SH-SY5Y (cell line): ENCODE results near the gene TNFRSF9.

ENCODE experiments used
- GATA2 ChIP-seq: IDR thresholded peaks from 2 replicates; pipeline ENCODE4 v1.6.1; 2011; ENCODE audit warnings: mild to moderate bottlenecking, low read depth, low read length
- GATA3 ChIP-seq: IDR thresholded peaks from 2 replicates; pipeline ENCODE4 v1.6.1; 2011; ENCODE audit warnings: low read depth, mild to moderate bottlenecking, low read length, moderate library complexity

Gene TNFRSF9

DNA sequence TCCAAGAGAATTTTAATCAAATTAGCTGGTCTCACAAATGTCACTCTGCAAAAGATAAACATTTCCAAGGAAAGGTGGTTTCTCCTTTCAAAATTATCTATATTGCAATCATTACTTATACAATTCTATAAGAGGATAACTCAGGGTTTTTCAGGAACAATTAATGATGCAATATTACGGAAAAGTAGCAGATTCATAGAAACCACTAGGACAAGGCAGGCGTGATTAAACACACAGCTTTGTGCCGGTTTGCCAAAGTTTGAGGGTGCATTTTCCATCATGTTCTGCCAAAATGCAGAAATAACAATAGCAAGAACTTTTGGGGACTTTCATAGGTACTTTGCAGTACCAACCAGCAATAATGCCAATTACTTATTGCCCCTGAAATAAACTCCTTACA, 605 bp downstream of the TNFRSF9 start:
- TF ChIP-seq GATA2 (no peak), GATA3 (no peak)

DNA sequence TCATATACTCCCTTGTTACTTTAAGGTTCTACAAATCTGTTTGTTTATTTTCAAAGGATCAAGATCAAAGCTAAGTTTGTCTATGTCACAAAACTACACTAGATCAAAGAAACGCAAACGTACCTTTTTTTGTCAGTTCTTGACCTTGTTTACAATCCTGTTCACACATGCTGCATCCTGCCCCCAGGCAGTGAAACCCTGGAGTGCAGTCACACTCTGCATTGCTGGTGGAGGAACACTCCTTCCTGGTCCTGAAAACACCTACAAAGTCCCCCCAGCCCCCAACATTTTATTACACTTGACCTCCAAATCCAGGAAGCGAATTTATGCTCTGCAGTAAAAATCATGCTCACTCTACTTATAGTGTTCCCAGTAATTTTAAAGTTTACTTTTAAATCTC, 2.6 kb downstream of the TNFRSF9 start:
- TF ChIP-seq GATA2 = no peak
- no peak for TF ChIP-seq GATA3

GRCh38 chr1:7932524-7933138, 8.0 kb downstream of the TNFRSF9 start:
- no peak for TF ChIP-seq GATA3
- no peak for TF ChIP-seq GATA2

- TF ChIP-seq GATA3 = no peak
- no peak for TF ChIP-seq GATA2
Measured at GRCh38 chr1:7931446-7931812, 9.2 kb downstream of the TNFRSF9 start.

- TF ChIP-seq GATA2 (no peak), GATA3 (no peak)
Measured at GRCh38 chr1:7930645-7931445, 9.8 kb downstream of the TNFRSF9 start.

GRCh38 chr1:7929637-7930036, 11.0 kb downstream of the TNFRSF9 start:
- no peak for TF ChIP-seq GATA2
- TF ChIP-seq GATA3 = no peak

GRCh38 chr1:7928247-7928646, 12.4 kb downstream of the TNFRSF9 start:
- no peak for TF ChIP-seq GATA2
- no peak for TF ChIP-seq GATA3

DNA sequence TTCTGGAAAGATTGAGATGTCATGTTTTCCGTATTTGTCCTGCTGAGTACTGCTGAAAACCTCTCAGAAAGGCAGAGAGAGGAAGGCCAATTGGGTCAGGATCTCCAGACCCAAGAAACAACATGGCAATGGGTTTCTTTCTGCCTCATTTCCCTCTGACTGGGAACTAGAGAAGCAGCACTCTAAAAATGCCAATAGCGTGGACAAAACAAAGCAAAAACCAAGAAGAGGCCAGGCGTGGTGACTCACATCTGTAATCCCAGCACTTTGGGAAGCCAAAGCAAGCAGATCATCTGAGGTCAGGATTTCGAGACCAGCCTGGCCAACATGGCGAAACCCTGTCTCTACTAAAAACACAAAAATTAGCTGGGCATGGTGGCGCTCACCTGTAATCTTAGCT, 18.3 kb downstream of the TNFRSF9 start:
- TF ChIP-seq GATA3 (no peak), GATA2 (no peak)

GRCh38 chr1:7921796-7922195, 18.8 kb downstream of the TNFRSF9 start:
- TF ChIP-seq GATA2 = no peak
- no peak for TF ChIP-seq GATA3

GRCh38 chr1:7919880-7920279, 20.8 kb downstream of the TNFRSF9 start:
- TF ChIP-seq GATA3 = no peak

DNA sequence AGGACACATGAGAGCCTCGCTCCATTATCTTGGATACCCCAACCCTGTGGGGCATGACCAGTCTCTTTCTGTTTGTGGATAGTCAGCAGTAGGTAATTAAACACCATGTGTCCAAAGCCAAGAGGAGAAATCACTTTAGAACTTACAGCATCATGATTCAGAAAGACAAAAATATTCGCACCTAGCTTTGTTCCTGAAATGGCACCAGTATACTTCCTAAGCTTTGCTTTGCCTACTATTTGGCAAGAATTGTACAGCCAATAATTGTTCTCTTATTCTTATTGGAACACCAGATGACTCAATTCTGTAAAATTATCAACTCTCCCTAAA, 24.2 kb downstream of the TNFRSF9 start:
- TF ChIP-seq GATA2 (no peak), GATA3 (no peak)

GRCh38 chr1:7915826-7916500, 24.7 kb downstream of the TNFRSF9 start:
- no peak for TF ChIP-seq GATA2
- no peak for TF ChIP-seq GATA3

GRCh38 chr1:7912743-7913557, 27.7 kb downstream of the TNFRSF9 start:
- TF ChIP-seq GATA3 = no peak
- no peak for TF ChIP-seq GATA2

DNA sequence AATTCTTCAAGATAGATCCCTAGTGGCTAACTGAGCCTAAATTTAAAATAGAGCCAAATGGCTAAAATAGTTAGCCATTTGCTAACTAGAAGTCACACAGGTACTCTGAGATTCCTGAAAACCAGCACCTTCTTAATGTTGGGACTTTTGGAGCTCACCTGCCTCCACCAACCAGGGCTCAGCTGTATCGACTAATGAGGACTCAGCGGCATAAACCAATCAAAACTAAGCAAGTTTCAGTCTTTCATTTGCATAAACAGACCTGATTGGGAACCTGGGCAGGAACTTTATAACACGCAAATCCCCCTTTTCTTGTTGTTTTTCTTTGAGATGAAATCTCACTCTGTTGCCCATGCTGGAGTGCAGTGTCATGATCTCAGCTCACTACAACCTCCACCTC, 28.5 kb downstream of the TNFRSF9 start:
- TF ChIP-seq GATA3 (no peak), GATA2 (no peak)

GRCh38 chr1:7905262-7905661, 35.4 kb downstream of the TNFRSF9 start:
- TF ChIP-seq GATA2 = no peak
- no peak for TF ChIP-seq GATA3
